NB4 (cell line): ENCODE measurements around the gene MAD2L2.

Source experiments
- MYC ChIP-seq: IDR thresholded peaks from 2 replicates; pipeline ENCODE4 v1.6.1; 2011; ENCODE audit warnings: low read depth, low read length
- POLR2A ChIP-seq: IDR thresholded peaks from 2 replicates; pipeline ENCODE4 v1.6.1; 2011; ENCODE audit warnings: mild to moderate bottlenecking; ENCODE audit not compliant: insufficient read length; ENCODE audit errors: extremely low read depth
- TF ChIP-seq, protein P1 (sequence below): IDR thresholded peaks from one replicate; pipeline ENCODE4 v1.5.1; 2012; ENCODE audit warnings: low read depth, low read length

DNA sequence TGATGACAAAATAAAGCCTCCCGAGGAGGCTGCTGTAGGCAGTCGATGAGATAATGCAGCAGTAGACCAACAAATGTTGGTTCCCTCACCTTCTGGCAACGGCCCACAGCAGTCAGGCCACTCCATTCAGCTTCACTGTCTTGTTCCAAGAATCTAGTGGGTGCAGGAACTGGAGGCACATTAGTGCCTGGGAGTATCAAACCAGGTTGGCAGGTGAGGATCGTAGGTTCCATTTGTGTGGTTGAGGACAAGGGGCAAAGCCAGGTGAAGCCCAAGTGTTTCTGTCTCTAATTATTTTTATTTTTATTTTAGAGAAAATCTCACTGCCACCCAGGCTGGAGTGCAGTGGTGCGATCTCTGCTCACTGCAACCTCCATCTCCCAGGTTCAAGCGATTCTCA lies 40.0 kb downstream of the MAD2L2 start:
- TF ChIP-seq, protein P1, sequence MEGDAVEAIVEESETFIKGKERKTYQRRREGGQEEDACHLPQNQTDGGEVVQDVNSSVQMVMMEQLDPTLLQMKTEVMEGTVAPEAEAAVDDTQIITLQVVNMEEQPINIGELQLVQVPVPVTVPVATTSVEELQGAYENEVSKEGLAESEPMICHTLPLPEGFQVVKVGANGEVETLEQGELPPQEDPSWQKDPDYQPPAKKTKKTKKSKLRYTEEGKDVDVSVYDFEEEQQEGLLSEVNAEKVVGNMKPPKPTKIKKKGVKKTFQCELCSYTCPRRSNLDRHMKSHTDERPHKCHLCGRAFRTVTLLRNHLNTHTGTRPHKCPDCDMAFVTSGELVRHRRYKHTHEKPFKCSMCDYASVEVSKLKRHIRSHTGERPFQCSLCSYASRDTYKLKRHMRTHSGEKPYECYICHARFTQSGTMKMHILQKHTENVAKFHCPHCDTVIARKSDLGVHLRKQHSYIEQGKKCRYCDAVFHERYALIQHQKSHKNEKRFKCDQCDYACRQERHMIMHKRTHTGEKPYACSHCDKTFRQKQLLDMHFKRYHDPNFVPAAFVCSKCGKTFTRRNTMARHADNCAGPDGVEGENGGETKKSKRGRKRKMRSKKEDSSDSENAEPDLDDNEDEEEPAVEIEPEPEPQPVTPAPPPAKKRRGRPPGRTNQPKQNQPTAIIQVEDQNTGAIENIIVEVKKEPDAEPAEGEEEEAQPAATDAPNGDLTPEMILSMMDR: no peak
- TF ChIP-seq MYC (no peak), POLR2A (no peak)
